ENCODE data around the gene OMG. TPM values are rescaled to one million over a fixed set of nuclear protein-coding genes. Genes with fewer than 3 reads are reported as not detected.
"Not testable (repeated sequence)": the region's sequence is repeated elsewhere in the genome, so short reads cannot be mapped to it uniquely, and the experiment has no call there.

OMG gene, protein sequence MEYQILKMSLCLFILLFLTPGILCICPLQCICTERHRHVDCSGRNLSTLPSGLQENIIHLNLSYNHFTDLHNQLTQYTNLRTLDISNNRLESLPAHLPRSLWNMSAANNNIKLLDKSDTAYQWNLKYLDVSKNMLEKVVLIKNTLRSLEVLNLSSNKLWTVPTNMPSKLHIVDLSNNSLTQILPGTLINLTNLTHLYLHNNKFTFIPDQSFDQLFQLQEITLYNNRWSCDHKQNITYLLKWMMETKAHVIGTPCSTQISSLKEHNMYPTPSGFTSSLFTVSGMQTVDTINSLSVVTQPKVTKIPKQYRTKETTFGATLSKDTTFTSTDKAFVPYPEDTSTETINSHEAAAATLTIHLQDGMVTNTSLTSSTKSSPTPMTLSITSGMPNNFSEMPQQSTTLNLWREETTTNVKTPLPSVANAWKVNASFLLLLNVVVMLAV
- total RNA-seq = 1.7 and 14.5 TPM in 2 replicates

- no peak for DNase-seq (ENCODE audit: low read depth in 2 of 2)
Observed at GRCh38 chr17:31297090-31297489, at the start of gene OMG. Gene OMG (minus strand): TSS chr17:31297239. CDS start chr17:31296331, 908 bp downstream.

DNA sequence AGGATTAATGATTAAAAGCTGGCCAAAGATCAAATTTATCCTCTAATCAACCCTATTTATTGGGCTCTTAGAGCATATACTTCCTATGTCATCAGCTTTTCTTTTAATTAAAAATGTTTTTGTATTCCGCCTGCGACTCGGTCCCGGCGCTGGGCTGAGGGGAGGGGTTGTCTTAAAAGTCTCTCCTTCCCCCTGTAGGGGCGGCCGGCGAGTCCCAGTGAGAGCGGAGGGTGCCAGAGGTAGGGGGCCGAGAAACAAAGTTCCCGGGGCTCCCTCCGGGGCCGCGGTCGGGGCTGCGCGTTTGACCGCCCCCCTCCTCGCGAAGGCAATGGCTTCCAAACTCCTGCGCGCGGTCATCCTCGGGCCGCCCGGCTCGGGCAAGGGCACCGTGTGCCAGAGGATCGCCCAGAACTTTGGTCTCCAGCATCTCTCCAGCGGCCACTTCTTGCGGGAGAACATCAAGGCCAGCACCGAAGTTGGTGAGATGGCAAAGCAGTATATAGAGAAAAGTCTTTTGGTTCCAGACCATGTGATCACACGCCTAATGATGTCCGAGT is 48.2 kb upstream of the OMG start:
- not testable (repeated sequence) for DNase-seq (ENCODE audit: low read depth in 2 of 2)

DNA sequence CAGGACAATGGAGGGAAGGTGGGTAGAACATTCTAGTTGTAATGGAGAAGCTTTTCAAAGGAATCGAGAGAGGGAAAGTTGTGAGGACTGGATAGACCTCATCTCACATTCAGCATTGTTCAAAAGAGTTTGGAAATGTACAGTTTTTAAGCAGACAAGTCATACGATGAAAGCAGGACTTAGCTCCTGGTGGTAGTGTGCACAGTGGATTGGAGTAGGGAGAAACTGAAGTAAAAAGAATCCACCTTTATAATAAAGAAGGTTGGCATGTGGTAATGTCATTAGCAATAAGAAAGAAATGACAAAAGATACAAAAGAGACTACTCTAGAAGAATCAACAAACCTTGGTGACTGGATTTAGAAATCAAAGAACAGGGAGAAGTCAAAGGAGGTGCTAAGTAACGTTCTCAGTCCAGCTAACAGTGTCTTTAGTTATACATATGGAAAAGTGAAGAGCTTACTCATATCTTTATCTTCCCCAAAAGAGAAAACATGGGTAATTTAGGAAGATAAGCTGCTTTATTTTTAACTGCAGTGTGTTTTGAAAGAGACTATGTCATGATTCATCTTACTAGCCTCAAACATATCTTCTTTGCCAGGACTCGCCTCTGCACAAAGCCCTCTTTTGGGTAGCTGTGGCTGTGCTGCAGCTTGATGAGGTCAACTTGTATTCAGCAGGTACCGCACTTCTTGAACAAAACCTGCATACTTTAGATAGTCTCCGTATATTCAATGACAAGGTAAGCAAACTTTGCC is 43.0 kb upstream of the OMG start:
- no peak for DNase-seq (ENCODE audit: low read depth in 2 of 2)

- no peak for DNase-seq (ENCODE audit: low read depth in 2 of 2)
Observed at GRCh38 chr17:31329221-31329620, 32.2 kb upstream of the OMG start.

DNA sequence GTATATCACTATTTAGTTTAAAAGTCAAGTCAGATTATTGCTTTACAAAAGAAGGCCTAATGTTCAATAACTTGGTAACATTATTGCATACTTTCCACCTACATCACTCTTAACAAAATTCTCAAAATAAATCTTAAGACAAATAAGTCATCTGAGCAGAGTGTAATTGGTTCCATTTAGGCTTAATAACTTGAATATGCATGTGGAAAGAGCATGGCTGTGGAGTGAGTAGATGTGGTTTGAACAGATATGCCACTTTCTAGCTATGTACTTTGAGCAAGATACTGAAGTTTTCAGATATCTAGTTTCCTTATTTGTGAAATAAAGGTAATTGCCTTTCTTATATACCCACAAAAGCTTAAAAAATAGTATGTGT is 31.1 kb upstream of the OMG start:
- no peak for DNase-seq (ENCODE audit: low read depth in 2 of 2)

DNA sequence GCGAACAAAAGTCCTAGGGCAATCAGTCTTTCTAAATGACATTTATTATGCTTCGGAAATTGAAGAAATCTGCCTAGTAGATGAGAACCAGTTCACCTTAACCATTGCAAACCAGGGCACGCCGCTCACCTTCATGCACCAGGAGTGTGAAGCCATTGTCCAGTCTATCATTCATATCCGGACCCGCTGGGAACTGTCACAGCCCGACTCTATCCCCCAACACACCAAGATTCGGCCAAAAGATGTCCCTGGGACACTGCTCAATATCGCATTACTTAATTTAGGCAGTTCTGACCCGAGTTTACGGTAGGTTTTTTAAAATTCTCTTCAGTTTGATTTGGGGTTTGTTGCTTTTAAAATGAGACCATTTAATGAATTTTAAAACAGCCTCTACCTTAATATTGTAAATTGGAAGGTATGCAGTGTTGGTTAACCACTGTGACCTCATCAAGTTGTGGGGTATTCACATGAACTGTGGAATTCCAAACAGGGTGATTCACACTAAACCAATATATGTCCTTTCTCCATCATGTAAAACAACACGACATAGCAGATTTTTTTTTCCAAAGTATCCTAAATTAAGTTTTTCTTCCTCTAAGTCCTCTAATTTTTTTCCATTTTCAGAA is 30.6 kb upstream of the OMG start:
- peak in 1 of 2 donors; percentile 18 for DNase-seq (ENCODE audit: low read depth in 2 of 2)

- no peak for DNase-seq (ENCODE audit: low read depth in 2 of 2)
Observed at GRCh38 chr17:31323551-31323950, 26.5 kb upstream of the OMG start.

DNA sequence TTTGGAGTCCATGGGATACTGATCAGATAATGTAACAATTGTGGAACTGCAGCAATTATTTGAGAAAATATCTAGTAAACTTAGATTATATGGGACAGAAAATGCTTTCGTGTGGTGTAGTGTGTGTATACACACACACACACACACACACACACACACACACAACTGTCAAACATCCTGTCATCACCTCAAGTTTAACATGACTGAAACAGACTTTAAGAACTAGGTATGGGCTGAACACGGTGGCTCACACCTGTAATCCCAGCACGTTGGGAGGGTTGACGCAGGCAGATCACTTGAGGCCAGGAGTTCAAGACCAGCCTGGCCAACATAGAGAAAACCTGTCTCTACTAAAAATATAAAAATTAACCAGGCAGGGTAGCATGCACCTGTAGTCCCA is 24.9 kb upstream of the OMG start:
- DNase-seq (ENCODE audit: low read depth in 2 of 2) = no peak

- peak; percentile 23 to 73 for DNase-seq (ENCODE audit: low read depth in 2 of 2)
Observed at GRCh38 chr17:31321481-31321880, 24.4 kb upstream of the OMG start, which contains the start of gene EVI2A. Gene EVI2A (minus strand): TSS chr17:31321622. CDS start chr17:31319013, 2,609 bp downstream.

DNA sequence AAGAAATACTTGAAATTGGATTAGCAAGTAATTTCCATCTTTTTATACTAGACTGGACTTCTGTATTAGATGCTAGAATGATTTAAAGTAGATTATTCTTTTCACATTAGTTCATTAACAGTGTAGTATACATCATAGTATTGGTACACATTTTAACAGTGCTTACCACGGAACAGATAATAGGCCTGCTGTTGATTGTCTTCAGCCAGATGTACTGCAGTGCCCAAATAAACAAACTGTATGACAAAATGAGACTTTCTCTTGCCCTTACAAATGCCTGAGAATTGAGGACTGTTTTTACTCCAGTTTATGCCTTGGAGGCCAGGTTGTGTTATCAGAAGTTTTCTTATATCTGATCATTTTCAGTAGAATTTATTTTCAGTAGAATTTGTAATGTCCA is 23.8 kb upstream of the OMG start:
- DNase-seq (ENCODE audit: low read depth in 2 of 2) = peak in 1 of 2 donors; percentile 6

DNA sequence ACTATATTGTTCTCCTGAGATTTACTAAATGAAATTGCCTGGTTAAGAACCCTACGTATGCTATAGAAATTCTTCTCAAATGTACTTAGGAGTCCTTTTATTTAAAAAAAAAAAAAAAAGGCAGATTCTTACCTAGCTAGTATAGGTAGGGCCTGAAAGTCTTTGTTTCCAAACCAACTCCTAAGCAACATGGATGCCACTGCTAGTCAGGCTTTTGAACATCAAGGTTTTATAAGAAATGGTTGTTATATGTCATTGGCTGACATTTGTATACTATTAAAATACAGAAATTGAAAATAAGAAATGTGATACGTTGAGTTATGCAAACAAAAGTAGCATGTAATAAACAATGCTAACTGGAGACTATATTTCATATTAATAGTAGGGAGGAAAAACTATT is 23.2 kb upstream of the OMG start:
- DNase-seq (ENCODE audit: low read depth in 2 of 2) = no peak

DNA sequence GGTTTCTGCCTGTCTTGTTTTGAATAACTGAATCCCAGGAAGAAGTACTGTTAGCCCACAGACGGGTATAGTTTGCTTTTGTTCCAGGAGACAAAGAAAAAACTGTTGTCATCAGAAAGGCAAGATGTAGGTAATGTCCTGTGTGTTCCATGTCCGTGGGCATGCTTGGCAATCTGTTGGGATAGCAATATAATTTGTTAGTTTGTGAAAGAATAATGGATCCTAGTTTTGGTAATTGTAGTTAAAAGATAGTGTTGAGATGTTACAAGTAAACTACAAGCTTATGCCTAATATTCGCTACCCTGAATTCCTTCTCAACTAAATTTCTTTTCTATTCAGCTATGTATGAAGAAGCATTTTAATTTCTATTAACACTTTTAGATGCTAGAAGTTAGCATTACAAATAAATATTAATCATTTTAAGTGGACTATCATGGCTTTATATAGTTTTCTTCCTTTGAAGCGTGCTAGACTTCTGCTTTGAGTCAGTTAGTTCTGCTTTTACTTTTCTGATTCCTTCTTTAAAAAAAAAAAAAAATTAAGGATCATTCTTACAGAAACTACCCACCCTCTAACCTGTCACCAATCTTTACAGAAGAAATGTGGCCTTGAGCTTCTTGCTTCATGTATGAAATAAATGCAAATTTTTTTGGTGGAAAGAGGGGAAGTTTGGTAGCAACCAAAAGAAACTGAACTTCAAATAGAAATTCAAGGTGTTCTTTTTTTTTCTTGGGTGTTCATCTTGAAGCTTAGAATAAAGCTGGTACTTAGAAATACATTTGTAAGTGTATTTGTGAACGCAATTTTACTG is 22.0 kb upstream of the OMG start:
- no peak for DNase-seq (ENCODE audit: low read depth in 2 of 2)

DNA sequence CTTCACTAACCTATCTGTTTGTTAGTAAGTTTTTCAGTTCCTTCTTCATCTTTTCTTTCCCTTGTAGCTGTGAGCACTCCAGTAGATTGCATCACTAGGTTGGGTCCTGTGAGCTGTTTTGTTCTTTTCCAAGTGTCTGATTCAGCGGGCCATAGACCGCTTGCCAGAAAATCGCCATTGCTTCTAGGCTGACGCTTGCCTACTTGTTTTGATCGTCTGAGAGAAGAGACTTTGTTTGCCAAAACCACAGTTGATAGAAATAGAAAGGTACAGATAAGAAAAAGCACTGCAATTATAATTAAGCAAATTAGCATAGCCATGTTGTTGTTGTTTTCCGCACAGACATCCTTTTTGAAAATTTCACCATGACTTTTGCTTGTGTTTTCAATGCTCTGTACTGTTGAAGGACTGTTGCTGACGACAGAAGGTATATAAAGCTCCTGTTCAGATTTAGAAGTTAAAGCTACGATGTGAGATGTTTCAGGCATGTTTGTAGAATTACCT is 21.3 kb upstream of the OMG start:
- no peak for DNase-seq (ENCODE audit: low read depth in 2 of 2)

DNA sequence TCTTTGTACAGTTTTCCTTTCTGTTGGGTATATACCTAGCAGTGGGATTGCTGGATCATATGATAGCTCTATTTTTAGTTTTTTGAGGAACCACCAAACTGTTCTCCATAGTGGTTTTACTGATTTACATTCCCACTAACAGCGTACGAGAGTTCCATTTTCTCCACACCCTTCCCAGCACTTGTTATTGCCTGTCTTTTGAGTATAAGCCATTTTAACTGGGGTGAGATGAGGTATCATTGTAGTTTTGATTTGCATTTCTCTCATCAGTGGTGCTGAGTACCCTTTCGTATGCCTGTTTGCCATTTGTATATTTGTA is 17.7 kb upstream of the OMG start:
- no peak for DNase-seq (ENCODE audit: low read depth in 2 of 2)

DNA sequence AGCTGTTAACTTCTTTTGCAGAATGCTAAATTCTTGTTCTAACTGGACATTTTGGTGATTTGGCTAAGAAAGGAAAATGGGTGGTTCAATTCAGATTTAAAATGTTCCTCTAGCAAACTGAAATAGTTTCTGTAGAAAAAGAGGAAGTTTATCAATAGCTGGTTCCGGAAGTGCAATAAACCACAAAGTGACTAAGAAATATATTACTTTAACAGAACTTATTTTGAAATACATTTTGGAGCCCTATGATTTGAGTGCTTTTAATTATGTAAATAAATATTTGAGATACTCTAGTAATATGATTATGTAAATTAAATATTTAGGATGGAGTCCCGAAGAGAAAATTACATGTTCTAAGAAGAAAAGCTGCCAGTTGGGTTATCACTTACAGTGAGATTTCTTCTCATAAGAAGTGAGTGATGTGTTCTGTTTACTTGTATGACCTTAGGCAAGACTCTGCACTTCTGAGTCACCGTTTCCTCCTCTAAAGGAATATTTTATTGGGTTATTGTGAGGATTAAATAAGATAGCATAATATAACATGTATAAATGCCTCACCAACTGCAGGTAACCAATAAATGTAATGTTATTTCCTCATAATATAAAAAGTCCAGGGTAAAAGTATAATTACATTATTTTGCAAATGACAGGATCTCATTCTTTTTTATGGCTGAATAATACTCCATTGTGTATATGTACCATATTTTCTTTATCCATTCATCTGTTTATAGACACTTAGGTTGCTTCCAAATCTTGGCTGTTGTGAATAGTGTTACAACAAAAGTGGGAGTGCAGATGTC is 17.1 kb upstream of the OMG start, which contains the start of gene EVI2B:
Gene EVI2B (minus strand): TSS at position 73 of the 800 bp plus-strand sequence. CDS start 8,445 bp downstream, outside the sequence.
- DNase-seq (ENCODE audit: low read depth in 2 of 2) = peak in 1 of 2 donors; percentile 78

DNA sequence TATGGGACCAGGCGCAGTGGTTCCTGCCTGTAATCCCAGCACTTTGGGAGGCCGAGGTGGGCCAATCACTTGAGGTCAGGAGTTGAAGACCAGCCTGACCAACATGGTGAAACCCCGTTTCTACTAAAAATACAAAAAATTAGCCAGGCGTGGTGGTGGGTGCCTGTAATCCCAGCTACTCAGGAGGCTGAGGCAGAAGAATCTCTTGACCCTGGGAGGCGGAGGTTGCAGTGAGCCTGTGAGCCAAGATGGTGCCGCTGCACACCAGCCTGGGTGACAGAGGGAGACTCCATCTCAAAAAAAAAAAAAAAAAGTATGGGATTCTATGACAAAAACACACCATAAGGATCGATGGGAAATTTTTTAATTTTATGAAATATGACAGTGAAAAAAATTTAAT is 15.2 kb upstream of the OMG start:
- not testable (repeated sequence) for DNase-seq (ENCODE audit: low read depth in 2 of 2)

- no peak for DNase-seq (ENCODE audit: low read depth in 2 of 2)
Observed at GRCh38 chr17:31311526-31311925, 14.5 kb upstream of the OMG start.

GRCh38 chr17:31310886-31311285 is 13.8 kb upstream of the OMG start:
- no peak for DNase-seq (ENCODE audit: low read depth in 2 of 2)

- no peak for DNase-seq (ENCODE audit: low read depth in 2 of 2)
Observed at GRCh38 chr17:31310260-31310659, 13.2 kb upstream of the OMG start.

GRCh38 chr17:31309556-31309955 is 12.5 kb upstream of the OMG start:
- DNase-seq (ENCODE audit: low read depth in 2 of 2) = no peak
